ENCODE results near the gene PCP4L1. TPM values are rescaled to one million over a fixed set of nuclear protein-coding genes. Genes with fewer than 3 reads are reported as not detected.

Gene PCP4L1
- total RNA-seq, 1 donor from 2014 or later = 0.25 TPM

- Mint-ChIP-seq H3K36me3 (peaks cover 47% of the 10 kb centered on the region), H3K4me3 (no peak overlapping the region), H3K4me1 (no peaks in the 10 kb centered on the region), H3K9me3 (no peaks in the 10 kb centered on the region), H3K27ac (no peak overlapping the region), H3K27me3 (ENCODE audit: low read depth) (no peaks in the 10 kb centered on the region)
- TF ChIP-seq, protein P1, sequence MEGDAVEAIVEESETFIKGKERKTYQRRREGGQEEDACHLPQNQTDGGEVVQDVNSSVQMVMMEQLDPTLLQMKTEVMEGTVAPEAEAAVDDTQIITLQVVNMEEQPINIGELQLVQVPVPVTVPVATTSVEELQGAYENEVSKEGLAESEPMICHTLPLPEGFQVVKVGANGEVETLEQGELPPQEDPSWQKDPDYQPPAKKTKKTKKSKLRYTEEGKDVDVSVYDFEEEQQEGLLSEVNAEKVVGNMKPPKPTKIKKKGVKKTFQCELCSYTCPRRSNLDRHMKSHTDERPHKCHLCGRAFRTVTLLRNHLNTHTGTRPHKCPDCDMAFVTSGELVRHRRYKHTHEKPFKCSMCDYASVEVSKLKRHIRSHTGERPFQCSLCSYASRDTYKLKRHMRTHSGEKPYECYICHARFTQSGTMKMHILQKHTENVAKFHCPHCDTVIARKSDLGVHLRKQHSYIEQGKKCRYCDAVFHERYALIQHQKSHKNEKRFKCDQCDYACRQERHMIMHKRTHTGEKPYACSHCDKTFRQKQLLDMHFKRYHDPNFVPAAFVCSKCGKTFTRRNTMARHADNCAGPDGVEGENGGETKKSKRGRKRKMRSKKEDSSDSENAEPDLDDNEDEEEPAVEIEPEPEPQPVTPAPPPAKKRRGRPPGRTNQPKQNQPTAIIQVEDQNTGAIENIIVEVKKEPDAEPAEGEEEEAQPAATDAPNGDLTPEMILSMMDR (IDR thresholded peaks at IDR 0.05; ENCODE audit: unreplicated experiment) = no peak
- DNase-seq (ENCODE audit: low spot score in 2 of 2, unreplicated experiment in 2 of 2) = no peak
Measured at GRCh38 chr1:161330346-161330745, 71.8 kb downstream of the PCP4L1 start.

DNA sequence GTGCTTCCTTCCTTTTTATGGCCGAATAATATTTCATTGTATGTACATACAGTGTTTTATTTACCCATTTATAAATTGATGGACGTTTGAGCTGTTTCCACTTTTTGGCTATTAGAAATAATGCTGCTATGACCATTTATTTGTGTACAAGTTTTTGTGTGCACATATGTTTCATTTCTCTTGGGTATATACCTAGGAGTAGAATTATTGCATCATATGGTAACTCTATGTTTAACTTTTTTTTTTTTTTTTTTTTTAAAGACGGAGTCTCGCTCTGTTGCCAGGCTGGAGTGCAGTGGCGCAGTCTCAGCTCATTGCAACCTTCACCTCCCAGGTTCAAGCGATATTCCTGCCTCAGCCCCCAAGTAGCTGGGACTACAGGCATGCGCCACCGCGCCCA lies 74.6 kb downstream of the PCP4L1 start:
- Mint-ChIP-seq H3K4me1 (no peaks in the 10 kb centered on the region), H3K36me3 (peaks cover 44% of the 10 kb centered on the region), H3K9me3 (no peaks in the 10 kb centered on the region), H3K27me3 (ENCODE audit: low read depth) (no peaks in the 10 kb centered on the region), H3K27ac (no peak overlapping the region), H3K4me3 (no peak overlapping the region)
- TF ChIP-seq, protein P1 (IDR thresholded peaks at IDR 0.05; ENCODE audit: unreplicated experiment) = no peak
- no peak for DNase-seq (ENCODE audit: low spot score in 2 of 2, unreplicated experiment in 2 of 2)

Small RNA genes lying within 50 kb of the gene (microRNA-seq; reads per million reads assigned to microRNA genes)
- 1.2 reads per million for gene MIR5187

Other genes starting within 250 kb of the PCP4L1 start
- gene F11R, start 237.6 kb upstream of the PCP4L1 start, total RNA-seq = 114 to 132 TPM (median 122 TPM) in 3 replicates
- gene TSTD1, start 219.8 kb upstream of the PCP4L1 start, total RNA-seq = 53.2 to 60.3 TPM (median 53.7 TPM) in 3 replicates
- 66.4 to 68.0 TPM (median 66.6 TPM) in 3 replicates for gene USF1, start 212.8 kb upstream of the PCP4L1 start, total RNA-seq
- 1.4 to 1.9 TPM (median 1.6 TPM) in 3 replicates for gene ARHGAP30, start 188.9 kb upstream of the PCP4L1 start, total RNA-seq
- gene NECTIN4, start 169.2 kb upstream of the PCP4L1 start, total RNA-seq = 29.9 to 31.5 TPM (median 30.6 TPM) in 3 replicates
- gene KLHDC9, start 160.4 kb upstream of the PCP4L1 start, total RNA-seq = 4.2 to 5.4 TPM (median 5.4 TPM) in 3 replicates
- gene PFDN2, start 140.7 kb upstream of the PCP4L1 start, total RNA-seq = 49.7 to 53.2 TPM (median 50.8 TPM) in 3 replicates
- 35.3 to 37.7 TPM (median 35.9 TPM) in 3 replicates for gene NIT1, start 140.6 kb upstream of the PCP4L1 start, total RNA-seq
- 43.7 to 45.0 TPM (median 44.4 TPM) in 3 replicates for gene DEDD, start 126.1 kb upstream of the PCP4L1 start, total RNA-seq
- gene UFC1, start 104.8 kb upstream of the PCP4L1 start, total RNA-seq = 86.2 to 90.2 TPM (median 88.7 TPM) in 3 replicates
- 42.6 to 48.4 TPM (median 47.4 TPM) in 3 replicates for gene USP21, start 99.2 kb upstream of the PCP4L1 start, total RNA-seq
- 48.9 to 49.7 TPM (median 49.0 TPM) in 3 replicates for gene PPOX, start 92.3 kb upstream of the PCP4L1 start, total RNA-seq
- 38.0 to 43.0 TPM (median 40.5 TPM) in 3 replicates for gene B4GALT3, start 81.2 kb upstream of the PCP4L1 start, total RNA-seq
- 6.8 to 9.9 TPM (median 9.2 TPM) in 3 replicates for gene ADAMTS4, start 59.7 kb upstream of the PCP4L1 start, total RNA-seq
- gene NDUFS2, start 56.4 kb upstream of the PCP4L1 start, total RNA-seq = 70.1 to 72.0 TPM (median 70.8 TPM) in 3 replicates
- 0.40 to 1.8 TPM (median 1.3 TPM) in 3 replicates for gene FCER1G, start 43.5 kb upstream of the PCP4L1 start, total RNA-seq
- gene APOA2, start 35.1 kb upstream of the PCP4L1 start, total RNA-seq = not detected in 3 replicates
- 8.5 to 9.3 TPM (median 9.3 TPM) in 3 replicates for gene TOMM40L, start 32.7 kb upstream of the PCP4L1 start, total RNA-seq
- not detected in 3 replicates for gene NR1I3, start 20.5 kb upstream of the PCP4L1 start, total RNA-seq
- 1.3 to 1.4 TPM (median 1.3 TPM) in 3 replicates for gene MPZ, start 51.2 kb downstream of the PCP4L1 start, total RNA-seq
- 141 to 147 TPM (median 145 TPM) in 3 replicates for gene SDHC, start 55.6 kb downstream of the PCP4L1 start, total RNA-seq
- not detected in 3 replicates for gene CFAP126, start 109.1 kb downstream of the PCP4L1 start, total RNA-seq
- gene FCGR2A, start 246.7 kb downstream of the PCP4L1 start, total RNA-seq = 0.51 to 0.81 TPM (median 0.62 TPM) in 3 replicates